NCI-H526 treated with DMSO at 0.1 percent for 48 hours (cell line): ENCODE data around the gene TFF1.
A peak's percentile ranks its signal among the peaks of the same experiment; 100 is the strongest.

Experiments used
- DNase-seq: peaks from one replicate; lab custom pipeline; 2025; lab: John Stamatoyannopoulos, UW

TFF1 gene

GRCh38 chr21:42366292-42367010, at the start of gene TFF1:
TFF1 (minus strand) TSS chr21:42366535; CDS start chr21:42366495, 40 bp downstream.
- peak; percentile 87 for DNase-seq

DNA sequence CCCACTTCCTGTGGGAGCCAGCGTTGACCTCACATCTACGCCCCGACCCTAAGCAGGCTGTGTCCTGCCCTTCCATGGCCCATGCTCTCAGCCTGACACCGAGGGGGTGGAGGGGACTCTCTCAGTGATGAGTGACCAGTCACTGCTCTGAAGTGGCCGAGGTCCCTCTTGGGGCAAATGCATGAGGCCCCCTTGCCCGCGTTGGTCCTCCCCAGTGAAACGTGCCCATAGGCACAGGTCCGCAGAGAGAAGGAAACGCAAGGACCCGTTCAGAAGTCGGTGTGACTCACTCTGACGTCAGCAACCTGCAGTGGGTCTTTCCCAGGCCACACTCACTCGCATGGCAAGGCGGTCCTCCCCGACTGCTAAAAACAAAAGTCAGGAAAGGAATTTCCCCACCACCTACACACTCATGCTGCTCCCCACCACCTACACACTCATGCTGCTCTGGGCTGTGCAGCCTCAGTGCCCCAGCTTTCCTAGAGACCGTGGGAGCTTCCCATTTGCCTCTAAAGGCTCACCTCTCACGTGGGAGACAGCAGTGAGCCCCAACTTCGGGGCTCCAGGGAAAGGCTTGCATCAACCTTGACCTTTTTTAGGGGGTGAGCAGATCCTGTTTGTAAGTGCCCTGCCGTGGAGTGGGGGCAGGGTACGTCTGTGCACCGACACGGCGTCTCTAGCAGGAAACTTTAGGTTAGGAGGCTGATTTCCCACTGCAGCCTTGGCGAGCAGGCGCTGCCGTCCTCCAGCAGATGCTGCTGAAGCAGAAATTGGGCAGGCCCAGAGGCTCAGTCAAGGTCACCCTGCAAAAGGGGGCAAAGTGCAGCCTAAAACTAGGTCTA, 48.8 kb upstream of the TFF1 start:
- no peak for DNase-seq

- DNase-seq: no peak
These were observed 48.2 kb upstream of the TFF1 start for GRCh38 chr21:42414553-42414927.

GRCh38 chr21:42414066-42414465, 47.7 kb upstream of the TFF1 start:
- no peak for DNase-seq

- DNase-seq: no peak
These were observed 47.2 kb upstream of the TFF1 start for GRCh38 chr21:42413500-42413899.

DNA sequence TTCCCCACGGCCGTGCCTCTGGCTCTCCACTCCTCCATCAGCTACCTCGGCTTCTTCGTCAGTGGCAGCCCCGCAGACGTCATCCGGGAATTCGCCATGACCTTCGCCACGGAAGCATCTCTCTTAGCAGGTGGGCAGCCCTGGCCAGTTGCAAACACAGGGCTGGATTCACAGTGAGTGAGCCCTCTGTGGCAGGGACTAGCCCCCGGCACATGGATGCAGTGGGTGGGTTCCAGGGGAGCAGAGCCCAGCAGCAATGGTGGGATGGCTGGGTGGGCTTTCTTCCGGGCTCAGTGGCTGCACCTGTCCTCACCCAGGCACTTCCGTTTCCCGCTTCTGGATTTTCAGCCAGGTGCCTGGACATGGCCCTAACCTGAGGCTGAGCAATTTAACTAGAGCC, 46.8 kb upstream of the TFF1 start:
- no peak for DNase-seq

DNA sequence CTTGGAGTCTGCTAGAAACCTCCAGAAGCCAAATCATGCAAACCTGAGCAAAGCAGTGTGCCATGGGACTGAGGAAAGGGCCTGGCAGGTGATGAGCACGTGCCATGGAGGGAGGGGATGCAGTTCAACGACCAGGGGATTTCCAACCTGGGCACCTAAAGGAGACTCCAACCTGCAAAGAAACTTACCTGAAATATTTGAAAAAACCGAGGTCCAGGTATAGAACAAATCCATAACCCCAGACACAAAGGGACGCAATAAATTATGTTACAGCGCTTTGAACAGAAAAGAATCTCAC, 46.2 kb upstream of the TFF1 start:
- no peak for DNase-seq

DNA sequence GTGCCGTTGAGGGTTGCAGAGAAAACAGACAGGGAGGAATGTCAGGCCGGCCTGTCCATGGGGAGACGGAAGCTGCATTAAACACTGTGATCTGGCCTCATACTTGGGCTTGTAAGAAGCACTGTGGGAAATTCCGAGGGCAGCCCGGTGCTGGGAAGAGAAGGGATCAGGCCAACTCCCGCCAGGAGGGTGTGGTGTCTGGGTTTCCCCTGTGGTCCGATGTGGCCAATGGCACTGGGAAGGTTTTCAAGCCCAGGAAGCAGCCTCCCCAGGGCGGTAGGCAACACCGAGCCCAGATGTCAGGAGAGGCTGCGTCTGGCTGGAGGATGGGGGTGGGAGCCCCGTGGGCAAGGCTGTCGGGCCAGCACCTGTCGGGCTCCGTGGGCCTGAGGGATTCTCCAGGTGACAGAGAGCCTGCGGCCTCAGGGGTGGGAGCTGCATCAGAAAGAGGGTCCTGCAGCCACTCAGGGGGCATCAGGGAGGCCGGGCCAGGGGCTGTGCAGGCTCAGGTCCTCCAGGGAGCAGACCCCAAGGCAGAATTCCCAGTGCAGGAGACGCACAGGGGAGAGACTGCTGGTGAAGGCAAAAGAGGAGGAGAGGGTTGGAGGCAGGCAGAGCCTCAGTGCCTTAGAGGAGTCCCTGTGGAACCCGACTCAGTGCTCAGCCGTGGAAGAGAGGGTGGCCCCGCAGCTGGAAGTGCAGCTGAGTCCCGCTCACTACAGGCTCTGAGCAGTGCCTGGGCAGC, 45.7 kb upstream of the TFF1 start:
- DNase-seq: no peak

GRCh38 chr21:42411197-42411869, 45.0 kb upstream of the TFF1 start:
- DNase-seq: peak; percentile 77

DNA sequence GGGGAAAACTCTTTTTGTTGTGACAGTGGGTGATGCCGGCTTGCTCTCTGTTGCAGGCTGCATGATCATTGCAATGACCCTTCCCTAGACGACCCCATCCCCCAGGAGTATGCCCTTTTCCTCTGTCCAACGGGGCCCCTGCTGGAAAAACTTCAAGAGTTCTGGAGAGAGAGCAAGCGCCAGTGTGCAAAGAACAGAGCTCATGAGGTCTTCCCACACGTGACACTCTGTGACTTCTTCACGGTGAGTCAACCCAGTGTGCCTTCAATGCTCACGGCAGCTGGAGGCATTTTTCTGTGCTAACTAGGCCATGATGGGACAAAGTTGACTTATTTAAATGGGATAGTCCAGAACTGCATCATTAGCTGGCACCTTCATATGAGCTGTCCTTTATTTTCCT, 43.0 kb upstream of the TFF1 start:
- DNase-seq: peak; percentile 56

GRCh38 chr21:42408718-42409117, 42.4 kb upstream of the TFF1 start:
- DNase-seq: peak; percentile 46

GRCh38 chr21:42407476-42407875, 41.1 kb upstream of the TFF1 start:
- DNase-seq: no peak

DNA sequence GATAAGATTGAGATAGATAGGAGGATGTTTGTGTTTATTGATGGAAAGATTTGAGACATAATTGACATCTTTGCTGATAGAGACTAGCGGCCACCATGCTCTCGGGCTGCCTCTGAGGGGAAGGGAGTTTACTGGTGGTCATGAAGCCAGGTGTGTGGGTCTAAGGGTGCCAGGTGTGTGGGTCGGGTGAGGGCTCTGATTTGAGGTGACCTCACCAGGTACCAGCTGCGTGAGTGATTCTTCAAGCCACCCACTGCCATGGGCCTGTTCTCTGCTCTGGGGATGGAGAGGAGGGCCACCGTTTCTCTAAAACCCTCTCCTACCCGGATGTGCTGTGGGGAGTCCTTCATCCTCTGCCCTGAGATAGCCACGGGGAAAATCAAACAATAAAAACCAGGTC, 40.5 kb upstream of the TFF1 start:
- DNase-seq: no peak

DNA sequence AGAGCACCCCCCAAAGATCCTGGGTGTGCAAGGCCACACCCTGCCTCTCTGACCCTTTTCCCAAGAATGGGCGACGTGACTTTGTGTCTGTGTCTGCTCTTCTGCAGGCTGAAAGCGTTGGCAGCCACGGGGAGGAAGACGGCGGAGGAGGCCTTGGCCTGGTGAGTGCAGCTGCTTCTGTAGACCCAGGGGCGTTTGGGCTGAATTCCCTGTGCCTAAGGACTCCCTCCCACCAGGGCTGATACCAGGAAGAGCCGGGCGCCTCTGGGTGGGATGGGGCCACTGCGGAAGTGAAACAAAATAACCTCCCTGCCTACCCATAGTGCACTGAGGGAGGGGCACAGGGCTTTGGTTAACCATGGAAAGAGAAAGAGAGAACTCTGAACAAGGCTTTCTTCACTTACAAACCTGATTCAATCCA, 39.9 kb upstream of the TFF1 start:
- peak; percentile 40 for DNase-seq

DNA sequence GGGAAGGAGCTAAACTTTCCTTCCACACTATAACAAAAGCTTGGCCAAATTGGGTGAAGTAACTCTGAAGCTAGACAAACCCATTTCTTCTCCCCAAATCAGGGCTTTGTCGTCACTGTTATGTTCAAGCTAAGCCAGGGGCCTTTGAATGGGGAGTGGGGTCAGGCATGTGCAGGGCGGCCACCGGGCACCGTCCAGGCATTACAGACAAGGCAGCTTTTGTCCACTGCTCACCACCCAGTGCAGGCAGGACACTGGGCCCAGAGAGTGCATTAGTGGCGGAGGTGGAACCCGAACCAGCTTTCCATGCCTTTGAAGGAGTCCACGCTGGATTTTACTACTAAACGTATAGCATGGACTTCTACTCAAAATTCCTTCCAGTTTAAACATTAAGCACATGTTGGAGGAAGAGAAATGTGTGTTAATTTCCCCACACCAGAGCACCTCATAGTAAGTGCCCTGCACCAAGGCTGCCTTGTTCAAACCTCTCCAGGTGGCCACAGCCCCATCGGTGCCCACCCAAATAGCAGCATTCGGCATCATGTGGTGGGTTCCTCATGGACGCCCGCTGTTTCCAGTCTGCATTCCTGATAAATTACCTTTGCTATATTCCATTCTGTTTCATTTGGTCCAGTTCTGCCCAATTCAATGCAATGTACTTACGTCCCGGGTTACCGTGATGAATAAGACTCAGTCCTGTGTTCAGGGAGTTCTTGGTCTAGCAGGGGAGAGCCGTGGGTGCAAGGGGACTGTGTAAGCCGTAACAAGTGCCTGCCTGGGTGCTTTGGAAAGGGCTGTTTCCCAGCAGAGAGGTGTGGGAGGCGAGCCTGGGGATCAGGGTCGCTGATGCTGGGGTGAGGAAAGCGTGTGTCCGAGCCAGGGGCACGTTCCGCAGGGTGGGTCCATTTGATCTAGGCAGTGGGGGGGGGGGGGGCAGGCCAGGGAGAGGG, 39.0 kb upstream of the TFF1 start:
- no peak for DNase-seq

GRCh38 chr21:42404539-42404938, 38.2 kb upstream of the TFF1 start:
- no peak for DNase-seq

- no peak for DNase-seq
These were observed 37.4 kb upstream of the TFF1 start, which contains the start of gene UBASH3A for GRCh38 chr21:42403611-42404231. UBASH3A (plus strand) TSS chr21:42403902; CDS start chr21:42403946, 44 bp downstream.

DNA sequence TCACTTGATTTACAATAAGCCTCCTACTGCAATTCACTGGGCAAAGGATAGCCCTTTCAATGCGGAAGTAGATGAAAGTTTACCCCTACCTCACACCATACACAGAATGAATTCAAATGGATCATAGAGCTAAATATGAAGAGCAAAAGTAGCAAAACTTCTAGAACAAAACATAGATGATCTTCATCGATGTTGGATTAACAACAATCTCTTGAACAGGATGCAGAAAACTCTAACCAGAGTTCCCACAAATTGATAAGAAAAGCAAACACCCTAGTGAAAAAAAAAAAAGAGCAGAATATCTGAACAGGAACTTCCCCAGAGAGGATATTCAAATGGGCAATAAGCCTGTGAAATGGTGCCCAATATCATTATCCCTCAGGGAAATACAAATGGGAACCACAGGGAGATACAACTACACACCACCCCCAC, 35.5 kb upstream of the TFF1 start:
- DNase-seq: no peak

DNA sequence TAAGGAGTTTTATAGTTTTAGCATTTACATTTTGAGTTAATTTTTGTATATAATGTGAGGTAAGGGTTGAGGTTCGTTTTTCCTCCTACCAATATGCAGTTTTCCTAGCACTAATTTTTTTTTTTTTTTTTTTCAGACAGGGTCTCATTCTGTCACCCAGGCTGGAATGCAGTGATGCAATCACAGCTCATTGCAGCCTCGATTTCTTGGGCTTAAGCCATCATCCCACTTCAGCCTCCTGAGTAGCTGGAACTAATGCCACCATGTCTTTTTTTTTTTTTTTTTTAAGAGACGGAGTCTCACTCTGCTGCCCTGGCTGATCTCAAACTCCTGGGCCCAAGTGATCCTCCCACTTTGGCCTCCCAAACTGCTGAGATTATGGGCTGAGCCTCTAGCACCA, 34.8 kb upstream of the TFF1 start:
- DNase-seq: no peak

GRCh38 chr21:42400525-42400924, 34.2 kb upstream of the TFF1 start:
- DNase-seq: peak; percentile 83
